NOMO-1 treated with DMSO at 0.1 percent for 48 hours (cell line): ENCODE data around the gene GAGE12G.
"Not testable (repeated sequence)": the region's sequence is repeated elsewhere in the genome, so short reads cannot be mapped to it uniquely, and the experiment has no call there.

ENCODE experiments used
- DNase-seq: peaks from one replicate; lab custom pipeline; 2025; ENCODE audit not compliant: unreplicated experiment; lab: John Stamatoyannopoulos, UW

GAGE12G gene, protein sequence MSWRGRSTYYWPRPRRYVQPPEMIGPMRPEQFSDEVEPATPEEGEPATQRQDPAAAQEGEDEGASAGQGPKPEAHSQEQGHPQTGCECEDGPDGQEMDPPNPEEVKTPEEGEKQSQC

DNA sequence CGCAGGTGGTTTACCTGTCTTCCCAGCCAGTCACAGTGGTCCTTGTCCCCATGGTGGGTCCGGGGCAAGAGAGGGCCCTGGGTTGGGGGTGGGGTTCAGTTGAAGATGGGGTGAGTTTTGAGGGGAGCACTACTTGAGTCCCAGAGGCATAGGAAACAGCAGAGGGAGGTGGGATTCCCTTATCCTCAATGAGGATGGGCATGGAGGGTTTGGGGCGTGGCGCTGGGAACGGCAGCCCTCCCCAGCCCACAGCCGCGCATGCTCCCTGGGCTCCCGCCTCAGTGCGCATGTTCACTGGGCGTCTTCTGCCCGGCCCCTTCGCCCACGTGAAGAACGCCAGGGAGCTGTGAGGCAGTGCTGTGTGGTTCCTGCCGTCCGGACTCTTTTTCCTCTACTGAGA lies at the start of gene GAGE12G:
Gene GAGE12G, plus strand, starts transcription at position 301 of the 400 bp plus-strand sequence. CDS start 1,155 bp downstream, outside the sequence.
- not testable (repeated sequence) for DNase-seq

- not testable (repeated sequence) for DNase-seq
These were observed 38.3 kb upstream of the GAGE12G start, which contains the start of gene GAGE12C for GRCh38 chrX:49531877-49532276. GAGE12C (plus strand) TSS chrX:49532177; CDS start chrX:49533332, 1,155 bp downstream.

DNA sequence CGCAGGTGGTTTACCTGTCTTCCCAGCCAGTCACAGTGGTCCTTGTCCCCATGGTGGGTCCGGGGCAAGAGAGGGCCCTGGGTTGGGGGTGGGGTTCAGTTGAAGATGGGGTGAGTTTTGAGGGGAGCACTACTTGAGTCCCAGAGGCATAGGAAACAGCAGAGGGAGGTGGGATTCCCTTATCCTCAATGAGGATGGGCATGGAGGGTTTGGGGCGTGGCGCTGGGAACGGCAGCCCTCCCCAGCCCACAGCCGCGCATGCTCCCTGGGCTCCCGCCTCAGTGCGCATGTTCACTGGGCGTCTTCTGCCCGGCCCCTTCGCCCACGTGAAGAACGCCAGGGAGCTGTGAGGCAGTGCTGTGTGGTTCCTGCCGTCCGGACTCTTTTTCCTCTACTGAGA lies 28.8 kb upstream of the GAGE12G start, which contains the start of gene GAGE12D:
Gene GAGE12D, plus strand, starts transcription at position 301 of the 400 bp plus-strand sequence. CDS start 1,155 bp downstream, outside the sequence.
- DNase-seq, result not testable (repeated sequence)

DNA sequence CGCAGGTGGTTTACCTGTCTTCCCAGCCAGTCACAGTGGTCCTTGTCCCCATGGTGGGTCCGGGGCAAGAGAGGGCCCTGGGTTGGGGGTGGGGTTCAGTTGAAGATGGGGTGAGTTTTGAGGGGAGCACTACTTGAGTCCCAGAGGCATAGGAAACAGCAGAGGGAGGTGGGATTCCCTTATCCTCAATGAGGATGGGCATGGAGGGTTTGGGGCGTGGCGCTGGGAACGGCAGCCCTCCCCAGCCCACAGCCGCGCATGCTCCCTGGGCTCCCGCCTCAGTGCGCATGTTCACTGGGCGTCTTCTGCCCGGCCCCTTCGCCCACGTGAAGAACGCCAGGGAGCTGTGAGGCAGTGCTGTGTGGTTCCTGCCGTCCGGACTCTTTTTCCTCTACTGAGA lies 19.2 kb upstream of the GAGE12G start, which contains the start of gene GAGE12E:
Gene GAGE12E, plus strand, starts transcription at position 301 of the 400 bp plus-strand sequence. CDS start 1,155 bp downstream, outside the sequence.
- not testable (repeated sequence) for DNase-seq

GRCh38 chrX:49560542-49560941 lies 9.7 kb upstream of the GAGE12G start, which contains the start of gene GAGE12F:
GAGE12F (plus strand) TSS chrX:49560842; CDS start chrX:49561997, 1,155 bp downstream.
- not testable (repeated sequence) for DNase-seq

- DNase-seq, result not testable (repeated sequence)
These were observed 1.5 kb upstream of the GAGE12G start for GRCh38 chrX:49568728-49569127.

GRCh38 chrX:49569152-49569551 lies 1.0 kb upstream of the GAGE12G start:
- DNase-seq, result not testable (repeated sequence)

GRCh38 chrX:49579649-49580048 lies 9.4 kb downstream of the GAGE12G start, which contains the start of gene GAGE12H:
GAGE12H (plus strand) TSS chrX:49579949; CDS start chrX:49581104, 1,155 bp downstream.
- DNase-seq, result not testable (repeated sequence)

DNA sequence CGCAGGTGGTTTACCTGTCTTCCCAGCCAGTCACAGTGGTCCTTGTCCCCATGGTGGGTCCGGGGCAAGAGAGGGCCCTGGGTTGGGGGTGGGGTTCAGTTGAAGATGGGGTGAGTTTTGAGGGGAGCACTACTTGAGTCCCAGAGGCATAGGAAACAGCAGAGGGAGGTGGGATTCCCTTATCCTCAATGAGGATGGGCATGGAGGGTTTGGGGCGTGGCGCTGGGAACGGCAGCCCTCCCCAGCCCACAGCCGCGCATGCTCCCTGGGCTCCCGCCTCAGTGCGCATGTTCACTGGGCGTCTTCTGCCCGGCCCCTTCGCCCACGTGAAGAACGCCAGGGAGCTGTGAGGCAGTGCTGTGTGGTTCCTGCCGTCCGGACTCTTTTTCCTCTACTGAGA lies 19.0 kb downstream of the GAGE12G start, which contains the start of gene GAGE2A:
Gene GAGE2A, plus strand, starts transcription at position 301 of the 400 bp plus-strand sequence. CDS start 1,155 bp downstream, outside the sequence.
- not testable (repeated sequence) for DNase-seq

DNA sequence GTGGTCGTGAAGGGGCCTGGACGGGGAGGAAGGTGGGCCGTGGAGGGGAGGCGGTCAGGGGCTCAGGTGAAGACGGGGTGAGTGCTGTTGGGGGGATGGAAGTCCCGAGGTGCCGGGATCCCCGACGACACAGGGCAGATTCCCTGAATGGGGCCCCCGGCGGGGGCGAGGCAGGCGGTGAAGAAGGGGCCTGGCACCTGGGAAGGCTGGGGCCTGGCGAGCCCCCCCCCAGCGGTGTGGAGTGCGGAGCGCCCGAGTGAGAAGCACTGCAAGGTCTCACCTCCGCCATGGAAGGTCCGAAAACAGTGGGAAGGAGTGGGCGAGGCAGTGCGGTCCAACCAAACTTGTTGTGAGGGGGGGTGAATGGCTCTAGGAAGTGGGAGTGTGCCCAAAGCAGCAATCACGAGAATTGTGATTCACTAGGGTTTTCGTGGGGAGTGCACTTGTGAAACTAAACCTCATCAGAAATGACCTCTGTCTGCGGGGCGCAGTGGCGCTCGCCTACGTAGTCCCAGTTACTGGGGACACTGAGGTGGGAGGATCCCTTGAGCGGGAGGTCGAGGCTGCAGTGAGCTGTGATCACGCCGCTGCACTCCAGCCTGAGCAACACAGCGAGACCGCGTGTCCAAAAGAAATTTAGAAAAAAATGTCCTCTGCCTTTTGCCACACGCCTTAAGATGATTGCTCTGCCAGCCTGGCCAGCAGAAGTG lies 19.7 kb downstream of the GAGE12G start:
- not testable (repeated sequence) for DNase-seq

DNA sequence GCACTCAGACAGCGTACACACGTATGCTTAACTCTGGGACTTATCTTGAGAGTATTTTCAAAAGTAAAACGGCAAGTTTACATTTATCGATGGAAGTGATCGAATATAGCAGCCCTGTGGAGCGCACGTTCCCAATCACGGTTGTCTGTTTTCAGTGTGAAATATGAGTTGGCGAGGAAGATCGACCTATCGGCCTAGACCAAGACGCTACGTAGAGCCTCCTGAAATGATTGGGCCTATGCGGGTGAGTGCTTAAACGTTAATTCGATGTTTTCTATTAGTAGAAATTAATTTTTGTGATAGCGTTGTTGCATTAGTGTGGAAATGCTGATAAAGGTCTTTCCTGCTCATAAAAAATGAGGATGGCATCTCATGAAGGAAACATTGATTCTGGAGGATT lies 20.3 kb downstream of the GAGE12G start:
- DNase-seq, result not testable (repeated sequence)

DNA sequence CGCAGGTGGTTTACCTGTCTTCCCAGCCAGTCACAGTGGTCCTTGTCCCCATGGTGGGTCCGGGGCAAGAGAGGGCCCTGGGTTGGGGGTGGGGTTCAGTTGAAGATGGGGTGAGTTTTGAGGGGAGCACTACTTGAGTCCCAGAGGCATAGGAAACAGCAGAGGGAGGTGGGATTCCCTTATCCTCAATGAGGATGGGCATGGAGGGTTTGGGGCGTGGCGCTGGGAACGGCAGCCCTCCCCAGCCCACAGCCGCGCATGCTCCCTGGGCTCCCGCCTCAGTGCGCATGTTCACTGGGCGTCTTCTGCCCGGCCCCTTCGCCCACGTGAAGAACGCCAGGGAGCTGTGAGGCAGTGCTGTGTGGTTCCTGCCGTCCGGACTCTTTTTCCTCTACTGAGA lies 28.5 kb downstream of the GAGE12G start, which contains the start of gene GAGE1:
Gene GAGE1, plus strand, starts transcription at position 301 of the 400 bp plus-strand sequence. CDS start 1,155 bp downstream, outside the sequence.
- DNase-seq, result not testable (repeated sequence)

GRCh38 chrX:49610718-49611310 lies 40.6 kb downstream of the GAGE12G start:
- DNase-seq, result no peak

- no peak for DNase-seq
These were observed 48.4 kb downstream of the GAGE12G start for GRCh38 chrX:49618574-49618973.
